Suprapubic skin (tissue), 3 donors: ENCODE measurements around the gene TOPBP1.

Experiments used
- CTCF ChIP-seq, 2 donors: fragments of 200-600 bp in 1 of 2; fragments of 450-650 bp in 1 of 2; sonication (generic) in 1 of 2; IDR thresholded peaks; one replicate each; pipeline ENCODE4 v1.5.1; 2016 to 2019; ENCODE audit warnings: antibody characterized with exemption in 2 of 2, mild to moderate bottlenecking in 1 of 2, moderate library complexity in 1 of 2
- POLR2AphosphoS5 ChIP-seq, 3 donors: sonication (generic); formaldehyde crosslinking; IDR thresholded peaks; one replicate each; pipeline ENCODE4 v1.6.1; 2017; ENCODE audit warnings: antibody characterized with exemption in 3 of 3

- TF ChIP-seq CTCF (IDR thresholded peaks at IDR 0.05) (no peak), POLR2AphosphoS5 (IDR thresholded peaks at IDR 0.05) (no peak)
These were observed 12.2 kb downstream of the TOPBP1 start for GRCh38 chr3:133649486-133650068.
